HG03095 (cell line): ENCODE data around the gene BCCIP.

Experiments used
- ATAC-seq: cut with Tn5 transposase; IDR thresholded peaks from one replicate; pipeline ENCODE4 v1.9.1; 2021; ENCODE audit warnings: moderate library complexity; ENCODE audit not compliant: unreplicated experiment

The BCCIP gene

DNA sequence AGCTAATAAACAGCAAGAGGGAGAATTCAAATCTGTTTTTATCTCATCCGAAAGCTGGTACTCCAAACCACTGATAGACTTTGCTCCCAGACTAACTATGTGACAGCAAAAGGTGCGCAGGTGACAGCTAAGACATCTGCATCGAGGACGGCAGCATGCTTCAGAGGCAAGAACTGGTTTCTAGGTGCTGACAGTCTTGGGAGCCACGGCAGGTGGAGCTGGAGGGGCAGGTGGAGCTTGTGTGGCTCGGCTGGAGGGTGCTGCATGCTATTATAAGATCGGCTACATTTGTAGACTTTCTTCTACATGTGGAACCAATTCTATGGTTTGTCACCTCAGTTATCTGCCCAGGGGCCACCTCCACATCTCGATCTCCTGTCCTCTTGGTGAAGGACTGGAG is 25.9 kb upstream of the BCCIP start:
- no peak for ATAC-seq

DNA sequence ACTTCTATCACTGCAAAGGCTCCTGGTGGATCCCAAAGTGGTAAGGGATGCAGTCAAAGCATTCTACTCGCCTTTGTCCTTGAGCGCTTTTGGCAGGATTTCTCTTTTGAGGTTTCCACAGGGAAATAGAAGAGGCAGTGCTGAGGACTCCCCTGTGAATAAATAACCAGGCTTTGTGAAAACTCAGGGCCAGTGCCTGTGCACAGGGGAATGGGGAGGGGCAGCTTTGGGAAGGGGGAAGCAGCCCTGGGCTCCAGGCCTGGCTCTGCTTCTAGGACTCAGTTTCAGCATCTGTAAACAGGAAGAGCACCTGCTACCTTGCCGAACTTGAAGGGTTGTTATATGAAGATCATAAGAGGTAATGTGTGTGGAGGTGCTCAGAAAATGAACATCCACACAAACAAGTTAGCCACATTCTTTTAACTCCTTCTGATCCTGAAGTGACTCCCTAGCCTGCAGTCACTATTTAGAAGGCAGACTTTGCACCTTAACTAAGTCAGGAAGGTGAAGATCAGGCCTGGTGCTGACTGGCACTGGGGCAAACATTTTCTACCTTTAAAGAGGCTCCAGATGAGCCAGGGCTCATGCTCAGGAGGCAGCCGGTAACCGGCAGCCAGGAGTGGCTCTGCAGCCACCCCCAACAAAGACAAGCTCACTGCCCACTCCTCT is 25.2 kb upstream of the BCCIP start:
- ATAC-seq: no peak

DNA sequence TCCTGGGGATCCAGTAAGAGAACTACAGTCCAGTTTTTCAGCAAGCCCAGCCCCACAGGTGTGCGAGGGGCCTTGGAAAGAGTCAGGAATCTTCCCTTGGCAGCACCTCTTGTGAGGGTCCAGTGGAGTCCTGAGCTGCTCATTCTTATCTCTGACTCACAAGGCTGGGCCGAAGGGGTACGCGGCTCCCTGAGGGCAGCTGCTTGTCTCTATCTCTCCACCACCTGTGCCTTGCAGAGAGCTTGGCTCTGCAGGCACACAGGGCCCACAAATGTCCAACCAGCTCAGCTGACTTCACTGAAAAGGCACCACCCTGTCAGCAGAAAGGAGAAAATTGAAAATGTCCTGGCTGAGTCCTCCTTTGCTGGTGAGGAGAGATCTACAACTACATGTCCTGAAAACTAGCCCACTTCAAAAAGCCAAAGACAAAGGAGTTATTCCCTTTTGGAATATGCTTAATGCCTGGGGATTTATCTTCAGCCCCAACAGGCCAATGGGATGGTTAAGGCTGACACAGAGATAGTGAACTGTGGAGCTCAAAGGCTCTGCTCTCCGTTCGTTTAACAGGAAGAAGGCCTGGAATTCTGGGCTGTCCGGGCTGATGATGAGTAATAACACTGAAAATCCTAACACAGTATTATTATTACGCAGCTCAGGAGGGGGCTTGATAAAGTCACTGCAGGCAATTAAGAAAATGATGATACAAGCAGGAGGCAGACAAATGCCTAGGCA is 23.7 kb upstream of the BCCIP start:
- no peak for ATAC-seq

GRCh38 chr10:125801574-125801973 is 21.8 kb upstream of the BCCIP start:
- ATAC-seq: no peak

- no peak for ATAC-seq
Observed at GRCh38 chr10:125802131-125802530, 21.2 kb upstream of the BCCIP start.

GRCh38 chr10:125802739-125803138 is 20.6 kb upstream of the BCCIP start:
- no peak for ATAC-seq

GRCh38 chr10:125808047-125808446 is 15.3 kb upstream of the BCCIP start:
- no peak for ATAC-seq

- no peak for ATAC-seq
Observed at GRCh38 chr10:125811251-125811650, 12.1 kb upstream of the BCCIP start.

- ATAC-seq: no peak
Observed at GRCh38 chr10:125812128-125812750, 11.1 kb upstream of the BCCIP start.

GRCh38 chr10:125815764-125816163 is 7.6 kb upstream of the BCCIP start:
- ATAC-seq: no peak

GRCh38 chr10:125816548-125816947 is 6.8 kb upstream of the BCCIP start:
- ATAC-seq: no peak

- no peak for ATAC-seq
Observed at GRCh38 chr10:125817337-125817946, 5.9 kb upstream of the BCCIP start.

GRCh38 chr10:125820701-125821100 is 2.6 kb upstream of the BCCIP start:
- peak; percentile 44 for ATAC-seq

DNA sequence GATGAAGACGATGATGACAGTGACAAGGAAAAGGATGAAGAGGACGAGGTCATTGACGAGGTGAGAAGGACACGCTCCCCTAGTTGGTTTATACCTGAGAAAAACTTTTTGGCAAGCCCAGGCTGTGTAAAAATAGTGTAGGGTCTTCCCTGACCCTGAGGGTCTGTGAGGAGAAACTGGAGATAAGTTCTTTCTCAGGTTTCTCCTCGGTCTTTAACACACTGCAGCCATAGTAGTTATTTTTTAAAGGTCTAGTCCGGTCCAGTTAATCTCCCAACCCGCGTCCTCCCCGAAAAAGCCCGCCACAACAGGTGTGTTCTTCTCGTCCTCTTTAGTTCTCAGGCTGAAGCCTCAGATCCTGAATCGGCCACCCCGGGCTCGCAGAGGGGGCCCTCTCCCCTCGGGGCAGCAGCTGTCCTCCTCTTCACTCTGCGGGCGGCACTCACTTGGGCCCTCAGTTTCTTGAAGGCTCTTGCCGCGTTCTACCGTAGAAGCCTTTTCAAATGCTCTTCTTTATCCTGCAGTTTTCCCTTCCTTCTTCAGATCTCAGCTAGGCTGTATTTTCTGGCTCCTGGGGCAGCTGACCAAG is 411 bp downstream of the BCCIP start:
- ATAC-seq: no peak

DNA sequence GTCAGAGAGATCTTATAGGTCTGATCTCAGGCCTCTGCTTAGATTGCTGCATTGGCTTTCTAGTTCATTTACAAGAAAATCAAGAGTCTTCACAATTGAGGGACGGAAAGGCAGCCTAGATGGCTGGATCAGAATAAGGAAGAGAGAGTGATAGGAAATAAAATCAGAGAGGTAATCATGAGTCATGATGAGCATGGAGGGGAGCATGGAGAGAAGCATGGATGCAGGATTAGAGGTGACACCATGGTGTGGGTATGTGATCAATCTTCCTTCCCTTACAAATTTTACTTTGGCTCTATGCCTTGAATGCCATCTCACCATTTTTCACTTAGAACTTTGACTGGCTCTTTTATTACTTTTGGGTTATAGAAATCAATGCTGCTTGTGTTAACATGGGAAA is 1.4 kb downstream of the BCCIP start:
- no peak for ATAC-seq

GRCh38 chr10:125827133-125827532 is 3.8 kb downstream of the BCCIP start:
- ATAC-seq: no peak

DNA sequence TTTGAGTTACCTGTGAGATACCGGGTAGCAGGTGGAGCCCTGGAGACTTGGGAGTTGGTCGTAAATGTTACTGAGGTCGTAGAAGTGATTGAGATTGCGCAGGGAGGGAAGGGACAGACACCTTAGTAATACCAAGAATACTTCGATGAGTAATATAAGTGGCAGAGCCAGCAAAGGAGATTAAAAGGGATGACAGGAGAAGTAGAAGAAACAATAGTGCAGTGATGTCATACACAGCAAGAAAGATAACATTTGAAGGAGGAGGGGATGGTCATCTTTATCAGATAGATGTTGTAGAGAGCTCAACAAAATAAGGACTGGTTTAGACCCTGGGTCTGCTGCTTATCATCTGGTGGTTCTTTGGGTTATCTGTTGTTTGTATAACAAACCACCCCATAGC is 5.0 kb downstream of the BCCIP start:
- ATAC-seq: no peak

DNA sequence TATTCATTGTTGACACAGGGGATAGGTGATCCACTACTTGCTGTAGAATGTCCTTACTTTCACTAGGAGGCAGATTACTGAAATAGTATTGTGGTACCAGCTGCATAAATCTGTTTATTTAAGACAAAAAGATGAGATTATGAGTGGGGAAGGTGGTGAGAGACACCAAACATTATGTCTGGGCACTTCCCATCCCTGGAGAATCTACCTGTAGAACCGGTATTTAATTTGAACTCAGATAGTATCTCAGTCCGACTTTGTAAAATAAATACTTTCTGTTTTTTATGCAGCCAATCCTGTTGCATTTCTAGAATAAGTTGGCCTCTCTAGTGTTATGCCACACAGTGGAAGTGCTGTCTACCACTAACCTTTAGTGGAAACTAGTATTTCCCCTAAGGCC is 13.4 kb downstream of the BCCIP start:
- ATAC-seq: no peak

DNA sequence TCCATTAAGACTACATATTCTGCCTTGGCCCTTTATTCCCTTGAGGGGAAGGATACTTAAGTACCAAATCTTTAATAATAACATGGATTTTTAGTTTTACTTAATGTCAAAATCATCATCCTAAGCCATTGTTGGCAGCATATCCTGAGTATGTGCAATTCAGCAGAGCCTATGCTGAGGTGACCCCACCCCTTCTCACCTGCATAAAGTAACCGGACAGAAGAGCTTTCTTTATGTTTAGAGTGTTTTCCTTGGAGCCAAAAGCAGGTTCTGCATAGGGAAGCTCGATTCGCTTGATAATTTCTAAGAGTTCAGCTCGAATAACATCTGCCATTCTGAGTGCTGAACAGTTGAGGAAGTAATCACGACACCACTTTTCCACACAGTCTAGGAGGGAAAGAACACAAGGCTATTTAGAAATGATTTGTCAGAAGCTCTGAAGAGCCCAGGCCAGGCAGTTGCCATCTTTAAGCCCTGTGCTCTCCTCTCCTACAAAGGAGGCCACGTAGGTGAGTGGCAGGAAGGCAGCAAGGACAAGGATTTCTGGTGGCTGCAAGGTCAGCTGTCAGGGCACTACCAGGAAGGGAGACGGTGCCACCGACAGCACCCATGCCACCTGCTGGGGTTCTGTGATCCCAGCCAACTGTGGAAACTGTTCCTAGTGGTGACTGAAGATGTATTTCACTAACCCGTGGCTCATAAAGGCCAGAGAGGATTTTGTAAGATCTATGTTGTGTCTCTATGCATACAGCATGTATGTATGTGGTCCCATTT is 15.6 kb downstream of the BCCIP start:
- ATAC-seq: no peak

- no peak for ATAC-seq
Observed at GRCh38 chr10:125840406-125840805, 17.1 kb downstream of the BCCIP start.

GRCh38 chr10:125840955-125841354 is 17.6 kb downstream of the BCCIP start:
- ATAC-seq: no peak
